Omental fat pad (tissue), 4 donors: ENCODE results near the gene SPRED3. TPM values are rescaled to one million over a fixed set of nuclear protein-coding genes. Genes with fewer than 3 reads are reported as not detected.

Experiments
- ATAC-seq: fragments of 150-250 bp; one replicate; pipeline ENCODE4 v1.9.1; 2016; ENCODE audit warnings: mild to moderate bottlenecking, moderate library complexity; ENCODE audit not compliant: low FRiP score
- DNase-seq: peaks from one replicate; pipeline ENCODE4 v3.0.0-alpha.2; 2019; ENCODE audit warnings: low spot score
- total RNA-seq, 4 donors: library from RNA; depleted of rRNA; stranded (reverse); fragments of >200 nt; gene quantifications; one replicate each; pipeline ENCODE4 v1.1.0, GENCODE V29; 2016
- TF ChIP-seq, protein P1 (sequence below), 3 donors: fragments of 450-650 bp; IDR thresholded peaks; one replicate each; pipeline ENCODE4 v1.5.1; 2016 to 2017; ENCODE audit warnings: antibody characterized with exemption in 3 of 3, mild to moderate bottlenecking in 3 of 3, moderate library complexity in 2 of 3

SPRED3 gene
- total RNA-seq, 4 donors from 2014 or later, result 0.44 to 0.93 (median 0.84) TPM; not detected in 1

GRCh38 chr19:38383184-38383583 lies 5.3 kb upstream of the SPRED3 start:
- DNase-seq, result no peak
- TF ChIP-seq, protein P1, sequence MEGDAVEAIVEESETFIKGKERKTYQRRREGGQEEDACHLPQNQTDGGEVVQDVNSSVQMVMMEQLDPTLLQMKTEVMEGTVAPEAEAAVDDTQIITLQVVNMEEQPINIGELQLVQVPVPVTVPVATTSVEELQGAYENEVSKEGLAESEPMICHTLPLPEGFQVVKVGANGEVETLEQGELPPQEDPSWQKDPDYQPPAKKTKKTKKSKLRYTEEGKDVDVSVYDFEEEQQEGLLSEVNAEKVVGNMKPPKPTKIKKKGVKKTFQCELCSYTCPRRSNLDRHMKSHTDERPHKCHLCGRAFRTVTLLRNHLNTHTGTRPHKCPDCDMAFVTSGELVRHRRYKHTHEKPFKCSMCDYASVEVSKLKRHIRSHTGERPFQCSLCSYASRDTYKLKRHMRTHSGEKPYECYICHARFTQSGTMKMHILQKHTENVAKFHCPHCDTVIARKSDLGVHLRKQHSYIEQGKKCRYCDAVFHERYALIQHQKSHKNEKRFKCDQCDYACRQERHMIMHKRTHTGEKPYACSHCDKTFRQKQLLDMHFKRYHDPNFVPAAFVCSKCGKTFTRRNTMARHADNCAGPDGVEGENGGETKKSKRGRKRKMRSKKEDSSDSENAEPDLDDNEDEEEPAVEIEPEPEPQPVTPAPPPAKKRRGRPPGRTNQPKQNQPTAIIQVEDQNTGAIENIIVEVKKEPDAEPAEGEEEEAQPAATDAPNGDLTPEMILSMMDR (IDR thresholded peaks at IDR 0.05), result no peak
- no peak for ATAC-seq

DNA sequence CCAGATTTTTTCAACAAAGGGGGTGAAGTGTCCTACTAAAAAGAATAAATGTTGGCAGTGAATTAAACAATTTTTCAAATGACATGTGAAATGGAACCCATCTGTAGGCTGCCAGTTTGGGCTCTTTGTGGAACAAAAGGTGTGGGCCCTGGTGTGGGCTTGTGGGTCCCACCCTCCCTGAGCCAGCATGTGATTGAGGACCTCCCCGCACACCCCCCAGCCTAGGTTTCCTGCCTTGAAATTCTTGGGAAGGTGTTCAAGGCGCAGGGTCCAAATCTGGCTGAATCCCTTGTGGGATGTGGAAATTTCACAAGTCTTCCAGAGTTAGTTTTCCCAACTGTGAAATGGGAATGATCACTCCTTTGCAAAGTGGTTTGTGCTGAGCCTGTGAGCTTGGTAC lies 4.8 kb upstream of the SPRED3 start:
- ATAC-seq (no peak), DNase-seq (no peak)
- TF ChIP-seq, protein P1 (IDR thresholded peaks at IDR 0.05), result no peak

DNA sequence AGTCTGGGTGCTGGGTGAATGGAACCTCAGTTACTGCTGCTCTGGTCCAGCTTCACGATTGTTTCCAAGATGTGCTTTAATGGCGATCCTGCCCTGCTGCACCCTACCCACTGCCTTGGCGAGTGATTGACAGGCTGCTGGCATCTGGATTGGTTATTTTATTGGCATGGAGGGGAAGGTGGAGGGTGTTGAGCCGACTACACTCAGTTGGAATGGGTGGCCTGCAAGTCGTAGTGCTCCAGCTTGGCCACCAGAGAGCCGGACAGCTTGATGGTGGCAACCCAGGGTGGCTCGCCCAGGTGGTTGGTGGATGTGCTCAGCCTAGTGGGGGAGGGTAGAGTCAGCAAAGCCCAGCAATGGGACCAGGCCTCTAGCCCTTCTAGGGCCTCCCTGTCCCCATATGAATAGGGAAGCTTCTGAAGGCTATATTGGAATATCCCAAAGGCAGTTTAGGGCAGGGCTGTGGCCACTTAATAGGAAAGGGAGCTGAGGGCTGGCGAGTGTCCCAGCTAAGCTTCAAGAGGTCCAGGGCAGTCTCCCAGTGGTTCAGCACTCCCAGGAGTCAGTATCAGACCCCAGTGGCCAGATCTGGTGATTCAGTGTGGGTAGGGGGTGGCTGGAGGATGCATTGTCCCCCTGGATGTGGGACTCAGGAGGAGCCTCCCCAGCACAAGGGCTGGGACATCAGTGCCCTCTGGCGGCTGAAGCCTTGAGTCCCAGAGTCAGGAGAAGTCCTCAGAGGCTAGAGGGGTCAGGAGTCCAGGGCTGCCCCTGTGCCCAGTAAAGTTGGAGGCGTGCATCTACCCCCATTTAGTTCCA lies 4.1 kb upstream of the SPRED3 start:
- DNase-seq, result no peak
- no peak for ATAC-seq
- TF ChIP-seq, protein P1 (IDR thresholded peaks at IDR 0.05), result no peak

- ATAC-seq, result no peak
- TF ChIP-seq, protein P1 (IDR thresholded peaks at IDR 0.05), result no peak
- DNase-seq, result no peak
Observed at GRCh38 chr19:38385057-38385803, 3.3 kb upstream of the SPRED3 start.

DNA sequence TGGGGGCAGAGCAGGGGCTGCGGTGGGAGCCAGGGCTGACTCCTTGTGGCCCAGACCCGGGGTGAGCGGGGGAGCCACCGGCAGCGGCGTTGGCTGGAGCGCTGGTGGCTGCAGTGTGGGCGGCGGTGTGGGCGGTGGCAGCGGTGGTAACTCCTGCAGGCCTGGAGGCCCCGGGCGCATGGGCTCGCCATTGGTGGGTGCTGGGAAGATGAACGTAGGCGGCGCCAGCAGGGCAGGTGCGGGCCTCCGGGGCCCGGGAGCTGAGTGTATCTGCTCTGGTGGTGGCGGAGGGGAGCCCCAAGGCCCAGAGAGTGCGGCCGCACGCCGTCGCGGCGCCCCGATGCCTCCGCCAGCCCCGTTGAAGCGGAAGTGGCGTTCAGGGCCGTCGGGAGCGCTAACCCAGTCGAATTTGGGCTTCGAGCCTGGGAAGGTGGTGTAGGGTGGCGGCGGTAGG lies 2.7 kb upstream of the SPRED3 start:
- ATAC-seq (no peak), DNase-seq (no peak)
- TF ChIP-seq, protein P1 (IDR thresholded peaks at IDR 0.05), result no peak

GRCh38 chr19:38386300-38386970 lies 2.1 kb upstream of the SPRED3 start:
- DNase-seq (no peak), ATAC-seq (no peak)
- TF ChIP-seq, protein P1 (IDR thresholded peaks at IDR 0.05), result no peak
